Keratinocyte (primary cell): ENCODE measurements around the gene TNFRSF25. TPM values are rescaled to one million over a fixed set of nuclear protein-coding genes. Genes with fewer than 3 reads are reported as not detected.

Source experiments
- DNase-seq: peaks from one replicate; pipeline ENCODE4 v3.0.0-alpha.2; 2011; ENCODE audit warnings: low read depth, missing footprints, low spot score
- FAIRE-seq: peaks from 2 replicates; lab custom pipeline; 2011; peaks lifted over from hg19 to GRCh38; lab: Jason Lieb, UNC
- H2AFZ ChIP-seq: 2 replicates; pipeline ENCODE4 v1.6.0; 2012; ENCODE audit warnings: low read length, control low read depth, inconsistent platforms; ENCODE audit not compliant: control insufficient read depth
- H3K27ac ChIP-seq: 2 replicates; pipeline ENCODE4 v1.5.1; 2011; ENCODE audit warnings: low read length; ENCODE audit not compliant: control insufficient read depth, insufficient read depth
- H3K27me3 ChIP-seq: 3 replicates; pipeline ENCODE4 v1.6.0; 2011; ENCODE audit warnings: low read length; ENCODE audit not compliant: control insufficient read depth, insufficient read depth; ENCODE audit errors: extremely low read depth
- H3K36me3 ChIP-seq, 2 experiments: 2 replicates in 1 of 2; 3 replicates in 1 of 2; pipeline ENCODE4 v1.5.1; 2011; ENCODE audit warnings: low read length in 2 of 2, mild to moderate bottlenecking in 1 of 2; ENCODE audit not compliant: control insufficient read depth in 2 of 2, insufficient read depth in 2 of 2; ENCODE audit errors: extremely low read depth in 1 of 2
- H3K4me1 ChIP-seq: 3 replicates; pipeline ENCODE4 v1.5.1; 2011; ENCODE audit warnings: low read length; ENCODE audit not compliant: control insufficient read depth, insufficient read depth; ENCODE audit errors: extremely low read depth
- H3K4me2 ChIP-seq: 3 replicates; pipeline ENCODE4 v1.6.0; 2011; ENCODE audit warnings: low read depth, low read length; ENCODE audit not compliant: control insufficient read depth, insufficient read depth; ENCODE audit errors: extremely low read depth
- H3K4me3 ChIP-seq, 3 experiments: fragments of 200-600 bp in 1 of 3; sonication (generic) in 1 of 3; 2 replicates in 2 of 3; 3 replicates in 1 of 3; pipeline ENCODE4 v1.5.1; 2011 to 2016; ENCODE audit warnings: low read length in 3 of 3, mild to moderate bottlenecking in 3 of 3, control low read depth in 2 of 3, inconsistent platforms in 1 of 3, low read depth in 1 of 3, mixed read lengths in 1 of 3, mixed run types in 1 of 3, moderate library complexity in 1 of 3; ENCODE audit not compliant: control insufficient read depth in 2 of 3, insufficient read depth in 2 of 3; ENCODE audit errors: extremely low read depth in 1 of 3
- H3K79me2 ChIP-seq: 2 replicates; pipeline ENCODE4 v1.6.0; 2012; ENCODE audit warnings: low read length; ENCODE audit not compliant: control insufficient read depth, insufficient read depth
- H3K9ac ChIP-seq: 3 replicates; pipeline ENCODE4 v1.6.0; 2011; ENCODE audit warnings: low read length; ENCODE audit not compliant: control insufficient read depth, insufficient read depth; ENCODE audit errors: extremely low read depth
- H3K9me1 ChIP-seq: 3 replicates; pipeline ENCODE4 v1.6.0; 2011; ENCODE audit warnings: low read length; ENCODE audit not compliant: control insufficient read depth, insufficient read depth; ENCODE audit errors: extremely low read depth
- H3K9me3 ChIP-seq: 2 replicates; pipeline ENCODE4 v1.5.1; 2012; ENCODE audit warnings: low read depth, low read length; ENCODE audit not compliant: control insufficient read depth
- H4K20me1 ChIP-seq: 3 replicates; pipeline ENCODE4 v1.6.0; 2011; ENCODE audit warnings: low read length; ENCODE audit not compliant: control insufficient read depth, insufficient read depth; ENCODE audit errors: extremely low read depth
- CTCF ChIP-seq, 3 experiments: IDR thresholded peaks in 1 of 3; conservative IDR thresholded peaks in 1 of 3; optimal IDR thresholded peaks in 1 of 3; 2 replicates in 2 of 3; 3 replicates in 1 of 3; pipeline versions ENCODE3 to v1.5.1; 2011; ENCODE audit warnings: low read length in 3 of 3, mild to moderate bottlenecking in 3 of 3, moderate library complexity in 2 of 3, control low read depth in 1 of 3, inconsistent platforms in 1 of 3; ENCODE audit not compliant: insufficient read depth in 2 of 3; ENCODE audit errors: extremely low read depth in 1 of 3
- EZH2 ChIP-seq: IDR thresholded peaks from one replicate; pipeline ENCODE4 v1.6.1; 2012; ENCODE audit warnings: inconsistent platforms, mild to moderate bottlenecking, low read length, moderate library complexity
- dilution Hi-C: fragments of 300-500 bp; cut with MboI; formaldehyde crosslinking; loops from one replicate; pipeline ENCODE4 v1.7.0; 2020; ENCODE audit warnings: low sequenced_read_pairs; ENCODE audit not compliant: extremely low pct_ligation_motif_present
- polyA plus RNA-seq, 5 experiments: library from polyadenylated mRNA; depleted of rRNA in 3 of 5; stranded (reverse) in 3 of 5; stranded (forward) in 1 of 5; unstranded in 1 of 5; fragments of >200 nt; gene quantifications; 1 replicate in 1 of 5; 2 replicates in 3 of 5; 3 replicates in 1 of 5; pipeline versions ENCODE4 v1.2.1 to v1.2.3, GENCODE V29; 2011 to 2012; ENCODE audit warnings: missing spikeins in 2 of 5, low read depth in 1 of 5, low replicate concordance in 1 of 5

TNFRSF25 gene
- polyA plus RNA-seq, 1 donor (not counting 4 experiments of a cell fraction or from before 2014, with no cell fraction given) = 12.4 TPM

GRCh38 chr1:6463120-6463412 is 2.9 kb downstream of the TNFRSF25 start:
- TF ChIP-seq EZH2 (no peak), CTCF (optimal IDR thresholded peaks at IDR 0.05 in 1 of 3, IDR thresholded peaks at IDR 0.05 in 1 of 3, conservative IDR thresholded peaks at IDR 0.05 in 1 of 3; ENCODE audit: extremely low read depth in 1 of 3, insufficient read depth in 2 of 3, low read length in 3 of 3) (no peak)
- no peak for DNase-seq
- H3K4me2 ChIP-seq = no peak overlapping the region
- no peak for FAIRE-seq
- no peaks in the 10 kb centered on the region for H3K9me1 ChIP-seq
- H2AFZ ChIP-seq = no peak overlapping the region
- H3K36me3 ChIP-seq = peaks cover 34 to 44% of the 10 kb centered on the region in 2 experiments
- H3K9ac ChIP-seq = no peak overlapping the region
- H3K4me1 ChIP-seq = no peaks in the 10 kb centered on the region
- dilution Hi-C loops = no loop called here
- no peaks in the 10 kb centered on the region for H3K9me3 ChIP-seq
- no peaks in the 10 kb centered on the region for H3K27me3 ChIP-seq
- no peaks in the 10 kb centered on the region for H4K20me1 ChIP-seq
- no peak overlapping the region for H3K27ac ChIP-seq
- no peaks in the 10 kb centered on the region for H3K79me2 ChIP-seq
- H3K4me3 ChIP-seq = no peak overlapping the region

GRCh38 chr1:6462412-6463119 is 3.4 kb downstream of the TNFRSF25 start:
- Histone ChIP-seq H3K4me2 (no peak overlapping the region), H3K79me2 (no peaks in the 10 kb centered on the region), H3K9me1 (no peaks in the 10 kb centered on the region), H3K9me3 (no peaks in the 10 kb centered on the region), H3K9ac (no peak overlapping the region), H3K36me3 (peaks cover 32 to 41% of the 10 kb centered on the region in 2 experiments), H4K20me1 (no peaks in the 10 kb centered on the region), H3K27ac (no peak overlapping the region), H3K4me1 (no peaks in the 10 kb centered on the region), H3K27me3 (no peaks in the 10 kb centered on the region), H2AFZ (no peak overlapping the region), H3K4me3 (no peak overlapping the region)
- DNase-seq (no peak), FAIRE-seq (no peak)
- TF ChIP-seq EZH2 (no peak), CTCF (optimal IDR thresholded peaks at IDR 0.05 in 1 of 3, IDR thresholded peaks at IDR 0.05 in 1 of 3, conservative IDR thresholded peaks at IDR 0.05 in 1 of 3; ENCODE audit: extremely low read depth in 1 of 3, insufficient read depth in 2 of 3, low read length in 3 of 3) (no peak)
- dilution Hi-C loops = no loop called here
